K562 (cell line): Measurements from ENCODE around the gene POLD3. TPM values are rescaled to one million over a fixed set of nuclear protein-coding genes. Genes with fewer than 3 reads are reported as not detected.
A peak's percentile ranks its signal among the peaks of the same experiment; 100 is the strongest.

Experiments used
- BRD4 ChIP-seq: fragments of 200-600 bp; sonication (generic); IDR thresholded peaks from 2 replicates; pipeline ENCODE4 v1.6.1; 2017; ENCODE audit warnings: inconsistent platforms
- CBFA2T3 ChIP-seq: fragments of 450-650 bp; IDR thresholded peaks from 2 replicates; pipeline ENCODE4 v1.6.1; 2017
- CHCHD3 ChIP-seq: fragments of 250-450 bp; sonication (Bioruptor Pico); IDR thresholded peaks from 2 replicates; pipeline ENCODE4 v2.1.2; 2022; ENCODE audit warnings: mild to moderate bottlenecking
- CREM ChIP-seq: IDR thresholded peaks from 2 replicates; pipeline ENCODE4 v1.6.1; 2014; ENCODE audit warnings: antibody characterized with exemption, low read depth
- HDAC8 ChIP-seq: fragments of 450-650 bp; IDR thresholded peaks from 2 replicates; pipeline ENCODE4 v1.6.1; 2016; ENCODE audit warnings: mild to moderate bottlenecking, missing genetic modification characterization, moderate library complexity, missing compliant biosample characterization
- JUND ChIP-seq, 2 experiments: IDR thresholded peaks; 2 replicates in 1 of 2; 3 replicates in 1 of 2; pipeline ENCODE4 v1.6.1; 2011; ENCODE audit warnings: borderline replicate concordance in 2 of 2, low read depth in 2 of 2, low read length in 2 of 2, improper control_type of control experiment in 1 of 2, missing biosample characterization in 1 of 2, missing genetic modification characterization in 1 of 2, missing genetic modification reagents in 1 of 2
- KLF16 ChIP-seq: IDR thresholded peaks from 2 replicates; pipeline ENCODE4 v1.6.1; 2016; ENCODE audit warnings: antibody characterized with exemption
- MTA1 ChIP-seq: fragments of 450-650 bp; IDR thresholded peaks from 2 replicates; pipeline ENCODE4 v1.6.1; 2017; ENCODE audit warnings: borderline replicate concordance
- NCOR1 ChIP-seq: fragments of 450-650 bp; IDR thresholded peaks from 2 replicates; pipeline ENCODE4 v1.6.1; 2016; ENCODE audit warnings: mild to moderate bottlenecking, moderate library complexity
- NR2F6 ChIP-seq: fragments of 450-650 bp; formaldehyde crosslinking; IDR thresholded peaks from 2 replicates; pipeline ENCODE4 v1.4.0; 2020; ENCODE audit warnings: mild to moderate bottlenecking
- PML ChIP-seq: IDR thresholded peaks from 2 replicates; pipeline ENCODE4 v1.6.1; 2012; ENCODE audit warnings: low read length, inconsistent platforms
- POLR2A ChIP-seq: fragments of 450-650 bp; conservative IDR thresholded peaks from 2 replicates; pipeline ENCODE4 v1.6.1; 2016
- SP2 ChIP-seq: IDR thresholded peaks from 2 replicates; pipeline ENCODE4 v1.6.1; 2011; ENCODE audit warnings: mild to moderate bottlenecking, low read depth, low read length, moderate library complexity; ENCODE audit not compliant: poor library complexity, severe bottlenecking; ENCODE audit errors: extremely low read depth
- TBL1XR1 ChIP-seq, 2 experiments: IDR thresholded peaks; 2 replicates each; pipeline ENCODE4 v1.6.1; 2012; ENCODE audit warnings: improper control_type of control experiment in 2 of 2, low read length in 2 of 2, mild to moderate bottlenecking in 1 of 2
- ZBTB1 ChIP-seq: sonication (generic); formaldehyde crosslinking; IDR thresholded peaks from 2 replicates; pipeline ENCODE4 v1.8.1; 2023; ENCODE audit warnings: missing genetic modification reagents, low read depth, mild to moderate bottlenecking, borderline replicate concordance
- ZNF217 ChIP-seq: sonication (generic); formaldehyde crosslinking; IDR thresholded peaks from 2 replicates; pipeline ENCODE4 v1.8.0; 2022; ENCODE audit warnings: mild to moderate bottlenecking, missing genetic modification reagents
- ZNF589 ChIP-seq: fragments of 200-800 bp; sonication (Bioruptor generic); IDR thresholded peaks from 2 replicates; pipeline ENCODE4 v1.6.1; 2016; ENCODE audit warnings: low read depth, missing genetic modification characterization, missing compliant biosample characterization
- ZNF764 ChIP-seq: fragments of 250-450 bp; sonication (Bioruptor Pico); IDR thresholded peaks from 2 replicates; pipeline ENCODE4 v1.4.0; 2020; ENCODE audit warnings: low read depth, mild to moderate bottlenecking, moderate library complexity
- polyA plus RNA-seq, 8 experiments: library from polyadenylated mRNA; depleted of rRNA in 4 of 8; stranded (reverse) in 5 of 8; unstranded in 3 of 8; fragments of >200 nt; fragmentation: Nextera tagmentation in 2 of 8; fragmentation: Illumina TruSeq in 1 of 8; extraction: Ambion mirVana in 2 of 8; extraction: Trizol in 1 of 8; gene quantifications; 2 replicates each; pipeline versions ENCODE4 v1.2.1 to v1.2.3, GENCODE V29; 2011 to 2014; ENCODE audit warnings: inconsistent platforms in 1 of 8, missing spikeins in 1 of 8
- total RNA-seq, 7 experiments: library from RNA; depleted of rRNA in 6 of 7; stranded (reverse); fragments of >200 nt in 6 of 7; fragmentation: Illumina TruSeq in 2 of 7; extraction: Trizol in 2 of 7; gene quantifications; 2 replicates each; pipeline versions ENCODE4 v1.2.1 to v1.2.3, GENCODE V29; 2011 to 2021; ENCODE audit warnings: low replicate concordance in 1 of 7
- TF ChIP-seq, protein P1 (sequence below): fragments of 450-650 bp; formaldehyde crosslinking; IDR thresholded peaks from 2 replicates; pipeline ENCODE4 v1.4.0; 2020; ENCODE audit warnings: mild to moderate bottlenecking
- TF ChIP-seq, protein P2 (sequence below): sonication (generic); formaldehyde crosslinking; IDR thresholded peaks from 2 replicates; pipeline ENCODE4 v1.8.1; 2023; ENCODE audit warnings: mild to moderate bottlenecking, missing genetic modification reagents
- TF ChIP-seq, protein P3 (sequence below): sonication (generic); formaldehyde crosslinking; IDR thresholded peaks from 2 replicates; pipeline ENCODE4 v1.8.1; 2022; ENCODE audit warnings: missing genetic modification reagents
- TF ChIP-seq, protein P4 (sequence below): sonication (generic); formaldehyde crosslinking; IDR thresholded peaks from 2 replicates; pipeline ENCODE4 v1.8.0; 2022; ENCODE audit warnings: mild to moderate bottlenecking, low read depth, missing genetic modification reagents
- TF ChIP-seq, protein P5 (sequence below): fragments of 450-650 bp; formaldehyde crosslinking; IDR thresholded peaks from 2 replicates; pipeline ENCODE4 v1.4.0; 2022; ENCODE audit warnings: mild to moderate bottlenecking, moderate library complexity

Gene POLD3
- total and polyA plus RNA-seq, 9 of the 15 experiments (the other 6 are each of a cell fraction or from before 2014, with no cell fraction given): 10.6 to 40.1 (median 24.6) TPM

GRCh38 chr11:74641289-74641688, 48.9 kb downstream of the POLD3 start (continued):
- TF ChIP-seq JUND (IDR thresholded peaks at IDR 0.05; ENCODE audit: borderline replicate concordance, low read depth, low read length) (peak; percentile 27; the same call in 1 of the 2 replicates), JUND (tag; IDR thresholded peaks at IDR 0.05; ENCODE audit: borderline replicate concordance, low read depth, low read length) (peak; percentile 43; the same call in 1 of the 3 replicates), ZNF217 (CRISPR knock-in tag) (no peak), CHCHD3 (no peak), CREM (peak; percentile 64), ZNF764 (CRISPR knock-in tag) (no peak), ZBTB1 (CRISPR knock-in tag) (no peak), KLF16 (peak; percentile 68; the same call in 1 of the 2 replicates), ZNF589 (CRISPR knock-in tag) (no peak), NCOR1 (peak; percentile 71), HDAC8 (tag) (no peak), TBL1XR1 (IDR thresholded peaks at IDR 0.05; ENCODE audit: low read length in 2 of 2) (peak in 1 of 2 experiments; percentile 75; a peak in 2 of 4 replicates), SP2 (no peak), CBFA2T3 (peak; percentile 90), NR2F6 (CRISPR knock-in tag) (no peak), PML (0 out of 2 replicates have a peak, but pooled peaks have one; percentile 34), MTA1 (peak; percentile 45; the same call in 1 of the 2 replicates), POLR2A (no peak), BRD4 (no peak)
- TF ChIP-seq, protein P1, sequence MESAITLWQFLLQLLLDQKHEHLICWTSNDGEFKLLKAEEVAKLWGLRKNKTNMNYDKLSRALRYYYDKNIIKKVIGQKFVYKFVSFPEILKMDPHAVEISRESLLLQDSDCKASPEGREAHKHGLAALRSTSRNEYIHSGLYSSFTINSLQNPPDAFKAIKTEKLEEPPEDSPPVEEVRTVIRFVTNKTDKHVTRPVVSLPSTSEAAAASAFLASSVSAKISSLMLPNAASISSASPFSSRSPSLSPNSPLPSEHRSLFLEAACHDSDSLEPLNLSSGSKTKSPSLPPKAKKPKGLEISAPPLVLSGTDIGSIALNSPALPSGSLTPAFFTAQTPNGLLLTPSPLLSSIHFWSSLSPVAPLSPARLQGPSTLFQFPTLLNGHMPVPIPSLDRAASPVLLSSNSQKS (CRISPR knock-in tag): no peak
- TF ChIP-seq, protein P2, sequence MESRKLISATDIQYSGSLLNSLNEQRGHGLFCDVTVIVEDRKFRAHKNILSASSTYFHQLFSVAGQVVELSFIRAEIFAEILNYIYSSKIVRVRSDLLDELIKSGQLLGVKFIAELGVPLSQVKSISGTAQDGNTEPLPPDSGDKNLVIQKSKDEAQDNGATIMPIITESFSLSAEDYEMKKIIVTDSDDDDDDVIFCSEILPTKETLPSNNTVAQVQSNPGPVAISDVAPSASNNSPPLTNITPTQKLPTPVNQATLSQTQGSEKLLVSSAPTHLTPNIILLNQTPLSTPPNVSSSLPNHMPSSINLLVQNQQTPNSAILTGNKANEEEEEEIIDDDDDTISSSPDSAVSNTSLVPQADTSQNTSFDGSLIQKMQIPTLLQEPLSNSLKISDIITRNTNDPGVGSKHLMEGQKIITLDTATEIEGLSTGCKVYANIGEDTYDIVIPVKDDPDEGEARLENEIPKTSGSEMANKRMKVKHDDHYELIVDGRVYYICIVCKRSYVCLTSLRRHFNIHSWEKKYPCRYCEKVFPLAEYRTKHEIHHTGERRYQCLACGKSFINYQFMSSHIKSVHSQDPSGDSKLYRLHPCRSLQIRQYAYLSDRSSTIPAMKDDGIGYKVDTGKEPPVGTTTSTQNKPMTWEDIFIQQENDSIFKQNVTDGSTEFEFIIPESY (CRISPR knock-in tag): peak; percentile 37; the same call in 1 of the 2 replicates
- TF ChIP-seq, protein P3, sequence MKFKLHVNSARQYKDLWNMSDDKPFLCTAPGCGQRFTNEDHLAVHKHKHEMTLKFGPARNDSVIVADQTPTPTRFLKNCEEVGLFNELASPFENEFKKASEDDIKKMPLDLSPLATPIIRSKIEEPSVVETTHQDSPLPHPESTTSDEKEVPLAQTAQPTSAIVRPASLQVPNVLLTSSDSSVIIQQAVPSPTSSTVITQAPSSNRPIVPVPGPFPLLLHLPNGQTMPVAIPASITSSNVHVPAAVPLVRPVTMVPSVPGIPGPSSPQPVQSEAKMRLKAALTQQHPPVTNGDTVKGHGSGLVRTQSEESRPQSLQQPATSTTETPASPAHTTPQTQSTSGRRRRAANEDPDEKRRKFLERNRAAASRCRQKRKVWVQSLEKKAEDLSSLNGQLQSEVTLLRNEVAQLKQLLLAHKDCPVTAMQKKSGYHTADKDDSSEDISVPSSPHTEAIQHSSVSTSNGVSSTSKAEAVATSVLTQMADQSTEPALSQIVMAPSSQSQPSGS (CRISPR knock-in tag): no peak
- TF ChIP-seq, protein P4, sequence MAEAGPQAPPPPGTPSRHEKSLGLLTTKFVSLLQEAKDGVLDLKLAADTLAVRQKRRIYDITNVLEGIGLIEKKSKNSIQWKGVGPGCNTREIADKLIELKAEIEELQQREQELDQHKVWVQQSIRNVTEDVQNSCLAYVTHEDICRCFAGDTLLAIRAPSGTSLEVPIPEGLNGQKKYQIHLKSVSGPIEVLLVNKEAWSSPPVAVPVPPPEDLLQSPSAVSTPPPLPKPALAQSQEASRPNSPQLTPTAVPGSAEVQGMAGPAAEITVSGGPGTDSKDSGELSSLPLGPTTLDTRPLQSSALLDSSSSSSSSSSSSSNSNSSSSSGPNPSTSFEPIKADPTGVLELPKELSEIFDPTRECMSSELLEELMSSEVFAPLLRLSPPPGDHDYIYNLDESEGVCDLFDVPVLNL (CRISPR knock-in tag): no peak
- TF ChIP-seq, protein P5, sequence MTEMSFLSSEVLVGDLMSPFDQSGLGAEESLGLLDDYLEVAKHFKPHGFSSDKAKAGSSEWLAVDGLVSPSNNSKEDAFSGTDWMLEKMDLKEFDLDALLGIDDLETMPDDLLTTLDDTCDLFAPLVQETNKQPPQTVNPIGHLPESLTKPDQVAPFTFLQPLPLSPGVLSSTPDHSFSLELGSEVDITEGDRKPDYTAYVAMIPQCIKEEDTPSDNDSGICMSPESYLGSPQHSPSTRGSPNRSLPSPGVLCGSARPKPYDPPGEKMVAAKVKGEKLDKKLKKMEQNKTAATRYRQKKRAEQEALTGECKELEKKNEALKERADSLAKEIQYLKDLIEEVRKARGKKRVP: no peak
